Skin of body (tissue), 2 donors: ENCODE data around the gene TMEM11. TPM values are rescaled to one million over a fixed set of nuclear protein-coding genes. Genes with fewer than 3 reads are reported as not detected.

Source experiments
- DNase-seq: peaks from one replicate; lab custom pipeline; 2025; lab: John Stamatoyannopoulos, UW
- total RNA-seq: library from RNA; depleted of rRNA; stranded (reverse); fragments of >200 nt; gene quantifications from one replicate; pipeline ENCODE4 v1.2.3, GENCODE V29; 2014

The TMEM11 gene
- total RNA-seq, 1 donor from 2014 or later = 12.1 TPM

DNA sequence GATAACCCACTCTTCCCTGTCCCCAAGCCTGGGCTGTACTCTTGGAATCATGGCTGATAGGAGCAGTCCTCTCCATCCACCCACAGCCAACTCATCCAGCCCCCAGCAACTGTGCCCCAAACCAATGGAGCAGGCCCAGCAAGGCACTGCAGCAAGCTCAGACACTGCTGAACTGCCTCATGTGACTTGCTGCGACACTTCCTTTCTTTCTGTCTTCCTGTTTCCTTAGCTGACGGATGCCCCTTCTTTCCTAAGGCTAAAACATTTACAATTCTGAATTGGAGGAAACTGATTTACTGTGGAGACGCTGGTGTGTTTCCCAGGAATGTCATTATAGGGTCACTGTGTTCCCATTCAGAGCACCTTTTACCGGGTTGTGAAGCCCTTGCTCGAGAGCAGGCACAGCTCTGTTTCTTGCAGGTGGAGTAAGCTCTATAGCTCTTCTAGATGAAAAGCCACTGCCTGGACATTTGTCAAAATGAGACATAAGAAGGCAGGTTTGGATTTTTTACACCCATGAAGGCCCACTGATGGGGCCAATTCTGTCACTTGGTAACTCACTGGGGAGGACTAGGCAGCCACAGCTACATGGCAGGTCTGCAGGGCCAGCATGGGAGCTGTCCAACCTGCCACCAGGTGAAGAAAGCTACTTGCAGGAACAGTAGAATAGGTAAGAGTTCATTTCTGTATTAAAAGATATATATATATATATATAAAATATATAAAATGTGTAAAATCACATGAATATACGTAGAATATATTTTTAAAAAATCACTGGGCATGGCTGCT lies 27.4 kb downstream of the TMEM11 start:
- DNase-seq = no peak

- DNase-seq = no peak
Measured at GRCh38 chr17:21185061-21185460, 28.9 kb downstream of the TMEM11 start.

DNA sequence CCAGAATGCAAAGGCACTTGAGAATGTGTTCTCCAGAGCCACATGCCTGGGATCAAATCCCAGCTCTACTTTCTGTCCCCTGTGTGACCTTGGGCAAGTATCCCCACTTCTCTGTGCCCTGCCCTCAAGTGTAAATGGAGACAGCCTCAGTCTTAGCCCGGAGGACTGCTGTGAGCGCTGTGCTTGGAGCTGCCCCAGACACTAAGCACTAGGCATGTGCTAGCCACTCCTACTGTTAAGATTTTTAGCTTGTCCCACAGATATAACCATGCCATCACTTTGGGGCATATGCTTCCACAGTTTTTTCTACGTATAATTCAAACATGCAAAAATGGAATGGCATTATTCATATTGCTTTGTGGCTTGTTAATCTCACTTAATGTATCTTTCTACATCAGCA lies 29.4 kb downstream of the TMEM11 start:
- no peak for DNase-seq

DNA sequence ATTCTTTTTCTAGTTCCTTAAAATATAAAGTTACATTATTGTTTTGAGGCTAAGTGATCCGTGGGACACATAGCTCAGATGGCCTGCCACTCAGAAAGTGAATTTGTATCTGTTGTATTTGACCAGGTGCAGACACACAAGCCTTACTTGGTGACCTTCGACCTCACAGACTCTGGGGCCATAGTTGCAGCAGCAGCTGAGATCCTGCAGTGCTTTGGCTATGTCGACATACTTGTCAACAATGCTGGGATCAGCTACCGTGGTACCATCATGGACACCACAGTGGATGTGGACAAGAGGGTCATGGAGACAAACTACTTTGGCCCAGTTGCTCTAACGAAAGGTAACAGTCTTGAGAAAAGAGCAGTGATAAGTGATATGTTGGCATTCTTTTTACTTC lies 30.5 kb downstream of the TMEM11 start:
- no peak for DNase-seq

GRCh38 chr17:21177854-21178600 lies 35.9 kb downstream of the TMEM11 start:
- DNase-seq = no peak

DNA sequence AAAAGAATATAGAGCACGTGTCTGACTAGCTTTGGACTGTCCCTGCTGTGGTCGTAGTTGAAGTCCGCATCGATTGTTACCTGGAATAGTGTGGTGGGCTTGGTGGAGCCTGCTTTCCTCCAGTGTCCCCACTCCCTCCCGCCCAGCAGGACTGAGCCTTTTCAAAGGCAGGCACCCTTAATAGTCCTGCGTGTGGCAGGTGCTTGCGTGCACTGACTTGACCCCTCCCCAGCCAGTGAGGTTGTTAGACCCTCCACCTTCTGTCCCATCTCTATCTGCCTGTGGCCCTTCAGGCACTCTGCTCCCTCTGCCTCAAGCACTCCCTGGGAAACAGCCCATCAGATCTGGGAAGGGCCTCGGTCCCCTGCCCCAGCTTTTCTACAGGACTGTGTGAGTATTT lies 36.6 kb downstream of the TMEM11 start:
- DNase-seq = no peak

DNA sequence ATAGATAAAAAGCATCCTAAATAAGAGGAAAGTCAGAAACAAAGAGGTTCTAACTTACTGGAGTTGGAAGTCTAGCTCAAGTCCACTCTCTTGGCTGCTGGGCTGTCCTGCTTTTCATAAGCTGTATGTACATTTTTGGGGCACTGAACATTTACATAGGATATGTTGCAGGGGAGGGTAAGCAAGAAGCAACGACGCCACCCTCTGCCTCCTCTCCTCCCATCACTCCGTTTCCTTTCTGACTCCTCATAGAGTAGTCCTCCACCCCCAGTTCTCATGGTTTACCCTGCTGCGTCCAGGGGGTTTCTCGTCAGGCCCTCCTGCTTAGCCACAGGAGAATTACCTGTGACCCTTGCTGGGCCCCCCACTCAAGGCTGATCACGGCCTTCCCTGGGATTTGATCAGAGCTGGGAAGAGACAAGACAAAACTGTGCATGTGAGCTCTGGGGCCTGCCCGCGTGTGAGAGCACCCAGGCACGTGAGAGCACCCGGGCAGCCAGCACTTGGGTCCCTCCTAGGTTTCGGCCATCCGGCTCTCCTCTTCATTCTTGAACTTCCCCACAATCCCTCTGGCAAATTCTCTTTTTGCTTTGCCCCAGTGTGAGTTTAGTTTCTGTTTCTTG lies 37.1 kb downstream of the TMEM11 start:
- no peak for DNase-seq

GRCh38 chr17:21174713-21175112 lies 39.2 kb downstream of the TMEM11 start:
- peak; percentile 21 for DNase-seq

DNA sequence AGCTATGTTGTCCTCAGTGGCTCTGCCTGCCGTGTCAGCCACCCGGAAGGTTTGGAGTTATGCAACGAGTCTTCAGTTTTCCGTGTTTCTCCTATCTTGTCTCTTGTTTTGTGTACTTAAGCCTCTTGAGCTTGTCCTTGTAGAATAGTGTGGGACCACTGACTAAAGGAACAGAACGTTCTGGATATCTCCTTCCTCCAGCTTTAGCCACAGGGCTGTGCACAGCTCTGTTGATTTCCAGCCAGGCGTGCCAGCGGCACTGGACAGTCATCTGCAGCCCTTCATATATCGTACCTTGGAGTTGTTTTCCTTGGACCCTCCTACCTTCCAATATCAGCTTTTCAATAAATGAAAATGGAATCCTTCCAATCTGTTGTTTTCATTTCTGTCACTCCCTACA lies 39.8 kb downstream of the TMEM11 start:
- DNase-seq = no peak

DNA sequence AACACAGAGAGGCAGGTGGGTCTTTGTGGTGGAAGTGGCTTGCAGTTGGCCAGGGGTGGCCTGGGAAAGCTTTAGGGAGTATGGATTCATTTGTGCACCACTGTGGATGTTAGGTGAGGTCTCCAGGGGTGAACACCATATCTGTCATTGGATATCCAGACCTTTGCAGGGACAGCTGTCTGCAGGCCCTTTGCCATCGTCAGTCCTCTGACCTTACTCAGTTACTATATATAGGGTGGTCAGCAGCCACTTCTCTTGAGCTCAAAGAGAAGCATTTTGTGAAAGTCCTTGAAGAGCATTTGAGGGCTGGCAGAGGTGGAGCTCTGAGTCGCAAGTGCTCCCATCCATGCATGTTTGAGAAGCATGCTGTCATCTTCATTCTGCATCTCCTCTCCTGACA lies 40.4 kb downstream of the TMEM11 start:
- no peak for DNase-seq

GRCh38 chr17:21172846-21173245 lies 41.1 kb downstream of the TMEM11 start:
- no peak for DNase-seq

DNA sequence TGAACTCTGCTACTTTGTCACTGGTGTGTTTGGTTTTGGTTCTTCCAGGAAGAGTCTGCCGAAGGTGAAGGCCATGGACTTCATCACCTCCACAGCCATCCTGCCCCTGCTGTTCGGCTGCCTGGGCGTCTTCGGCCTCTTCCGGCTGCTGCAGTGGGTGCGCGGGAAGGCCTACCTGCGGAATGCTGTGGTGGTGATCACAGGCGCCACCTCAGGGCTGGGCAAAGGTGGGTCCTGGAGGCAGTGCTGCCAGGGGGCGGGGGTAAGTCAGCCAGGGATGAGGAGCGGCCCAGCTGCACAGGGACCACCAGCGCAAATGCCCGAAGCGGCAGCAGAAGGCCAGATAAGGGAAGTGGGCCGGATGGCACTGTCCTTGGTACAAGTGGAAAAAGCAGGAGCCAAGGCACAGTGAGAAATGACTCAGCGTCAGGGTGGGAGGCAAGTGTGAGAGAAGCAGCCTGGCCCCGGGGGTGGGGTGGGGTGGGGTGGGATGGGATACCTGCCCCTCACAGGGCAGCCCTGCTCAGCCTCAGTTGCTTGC lies 41.9 kb downstream of the TMEM11 start:
- DNase-seq = no peak

DNA sequence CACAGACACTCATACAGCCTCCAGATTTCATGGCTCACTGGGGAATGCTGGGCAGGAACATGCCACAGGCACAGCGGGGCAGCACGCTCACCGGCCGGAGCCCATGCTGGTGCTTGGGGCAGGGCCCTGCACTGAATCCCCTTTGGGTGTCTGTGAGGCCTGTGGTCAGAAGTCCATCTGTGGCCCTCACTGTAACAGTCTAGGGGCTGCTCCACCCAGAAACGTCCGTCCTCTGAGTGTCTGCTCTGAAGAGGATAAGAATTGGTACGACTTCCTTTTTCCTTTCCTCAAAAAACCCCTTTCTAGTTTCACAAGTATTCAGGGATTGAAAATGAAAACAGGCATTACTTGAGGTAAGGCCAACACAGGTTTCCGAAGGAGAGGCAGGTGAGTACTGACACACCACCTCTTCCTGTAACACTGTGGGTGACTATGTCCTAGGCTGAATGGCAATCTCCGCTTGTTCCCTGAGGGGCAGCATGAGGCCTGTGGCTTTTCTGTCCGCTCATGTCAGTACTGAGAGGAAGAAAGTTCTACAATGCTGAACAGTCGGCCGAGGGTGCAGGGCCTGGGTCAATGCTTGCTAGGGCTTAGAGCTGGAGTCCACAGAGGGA lies 42.5 kb downstream of the TMEM11 start:
- DNase-seq = no peak

GRCh38 chr17:21170809-21171208 lies 43.2 kb downstream of the TMEM11 start:
- no peak for DNase-seq

- DNase-seq = no peak
Measured at GRCh38 chr17:21169496-21169895, 44.5 kb downstream of the TMEM11 start.

- no peak for DNase-seq
Measured at GRCh38 chr17:21168555-21168865, 45.5 kb downstream of the TMEM11 start.

- DNase-seq = no peak
Measured at GRCh38 chr17:21167303-21167702, 46.7 kb downstream of the TMEM11 start.

DNA sequence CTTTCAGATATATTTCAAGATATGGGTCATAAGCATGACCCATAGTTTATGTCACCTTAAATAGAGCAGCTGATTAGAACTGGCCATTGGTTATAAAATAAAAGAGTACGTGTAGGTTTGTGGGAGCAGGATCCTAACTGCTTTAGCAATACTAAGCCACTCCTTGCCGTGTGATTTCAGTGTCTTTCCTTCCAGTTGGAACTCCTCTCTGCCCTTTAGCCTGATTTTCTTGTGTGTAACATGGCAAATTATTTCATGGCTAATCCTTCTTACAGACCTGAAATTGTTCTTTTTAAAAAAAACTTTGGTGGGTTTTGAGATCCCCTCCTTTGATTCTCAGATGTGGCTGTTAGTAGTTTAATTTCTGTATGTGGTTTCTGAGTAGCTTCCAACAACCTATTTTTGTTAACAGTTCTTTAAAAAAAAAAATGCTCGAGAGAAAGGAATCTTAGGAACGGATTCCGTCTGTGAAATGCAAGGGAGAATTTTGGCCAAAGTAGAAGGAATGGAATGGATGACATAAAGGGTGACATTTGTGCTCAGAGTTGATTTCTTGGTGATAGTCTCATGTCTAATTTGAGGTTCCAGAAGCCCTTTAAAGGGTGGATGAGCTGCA lies 47.3 kb downstream of the TMEM11 start:
- DNase-seq = peak; percentile 61

GRCh38 chr17:21165922-21166594 lies 47.9 kb downstream of the TMEM11 start:
- DNase-seq = no peak

DNA sequence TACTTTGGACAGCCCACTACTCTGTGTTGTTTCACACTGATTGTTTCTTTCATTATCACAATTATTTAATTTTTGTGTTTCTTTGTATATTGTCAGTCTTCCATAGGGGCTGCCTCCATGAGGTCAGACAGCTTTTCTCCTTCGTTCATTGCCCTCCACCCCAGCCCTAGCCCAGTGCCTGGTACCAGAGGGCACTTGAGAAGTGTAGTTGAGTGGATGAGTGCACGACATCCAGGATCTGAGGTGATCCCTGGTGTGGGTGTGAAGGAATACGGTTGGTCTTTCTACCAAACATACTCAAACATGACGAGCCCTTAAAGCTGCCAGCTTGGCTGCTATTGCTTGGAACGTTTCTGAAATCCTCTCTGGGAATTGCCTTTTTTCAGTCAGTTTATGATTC lies 49.3 kb downstream of the TMEM11 start:
- DNase-seq = no peak

- no peak for DNase-seq
Measured at GRCh38 chr17:21164216-21164615, 49.7 kb downstream of the TMEM11 start.
